AG09319 (cell line): Measurements from ENCODE around the gene EHF.

Experiments used
- DNase-seq: peaks from one replicate; pipeline ENCODE4 v3.0.0-alpha.2; 2010; ENCODE audit warnings: low read depth; ENCODE audit errors: extremely low read depth
- TF ChIP-seq, protein P1 (sequence below): IDR thresholded peaks from 2 replicates; pipeline ENCODE4 v1.5.1; 2011; ENCODE audit warnings: low read depth, mild to moderate bottlenecking, inconsistent platforms, low read length, moderate library complexity

The EHF gene

DNA sequence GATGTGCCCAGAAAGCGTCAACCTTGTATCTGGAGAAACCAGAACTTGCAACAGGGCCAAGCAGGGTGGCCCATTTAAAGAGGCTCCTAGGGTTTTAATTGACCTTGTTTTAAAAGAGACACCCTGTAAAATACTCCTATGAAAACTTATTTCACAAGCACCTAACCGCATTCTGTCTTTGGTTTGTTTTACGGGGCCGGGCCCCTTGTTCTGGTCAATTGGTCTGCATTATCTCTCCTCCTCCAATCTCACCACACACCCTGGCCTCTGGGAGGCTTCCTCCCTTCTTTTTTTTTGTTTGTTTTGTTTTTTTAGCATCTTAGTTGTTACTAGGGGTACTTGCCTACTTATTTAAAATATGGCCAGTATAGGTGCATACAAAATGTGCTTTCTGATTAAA is 4.7 kb downstream of the EHF start:
- TF ChIP-seq, protein P1, sequence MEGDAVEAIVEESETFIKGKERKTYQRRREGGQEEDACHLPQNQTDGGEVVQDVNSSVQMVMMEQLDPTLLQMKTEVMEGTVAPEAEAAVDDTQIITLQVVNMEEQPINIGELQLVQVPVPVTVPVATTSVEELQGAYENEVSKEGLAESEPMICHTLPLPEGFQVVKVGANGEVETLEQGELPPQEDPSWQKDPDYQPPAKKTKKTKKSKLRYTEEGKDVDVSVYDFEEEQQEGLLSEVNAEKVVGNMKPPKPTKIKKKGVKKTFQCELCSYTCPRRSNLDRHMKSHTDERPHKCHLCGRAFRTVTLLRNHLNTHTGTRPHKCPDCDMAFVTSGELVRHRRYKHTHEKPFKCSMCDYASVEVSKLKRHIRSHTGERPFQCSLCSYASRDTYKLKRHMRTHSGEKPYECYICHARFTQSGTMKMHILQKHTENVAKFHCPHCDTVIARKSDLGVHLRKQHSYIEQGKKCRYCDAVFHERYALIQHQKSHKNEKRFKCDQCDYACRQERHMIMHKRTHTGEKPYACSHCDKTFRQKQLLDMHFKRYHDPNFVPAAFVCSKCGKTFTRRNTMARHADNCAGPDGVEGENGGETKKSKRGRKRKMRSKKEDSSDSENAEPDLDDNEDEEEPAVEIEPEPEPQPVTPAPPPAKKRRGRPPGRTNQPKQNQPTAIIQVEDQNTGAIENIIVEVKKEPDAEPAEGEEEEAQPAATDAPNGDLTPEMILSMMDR: no peak
- no peak for DNase-seq

DNA sequence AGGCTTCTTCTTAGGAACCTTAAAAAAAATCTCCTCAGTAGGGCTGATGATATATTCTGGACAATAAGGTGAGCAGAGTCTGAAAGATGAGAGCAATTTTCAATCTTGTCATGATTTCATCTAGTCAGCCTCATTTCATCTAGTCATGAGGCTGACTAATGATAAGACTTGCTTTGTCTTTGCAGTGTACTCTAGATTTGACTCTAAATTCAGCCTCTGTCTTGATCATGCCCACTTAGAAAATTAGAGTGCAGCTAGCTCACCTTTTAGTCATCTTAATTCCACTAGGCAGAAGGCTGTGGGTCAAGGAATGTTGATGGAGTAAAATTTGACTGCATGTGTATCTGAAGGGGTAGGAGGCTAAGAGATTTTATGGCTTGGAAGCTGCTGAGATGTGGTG is 5.5 kb downstream of the EHF start:
- TF ChIP-seq, protein P1: no peak
- no peak for DNase-seq

DNA sequence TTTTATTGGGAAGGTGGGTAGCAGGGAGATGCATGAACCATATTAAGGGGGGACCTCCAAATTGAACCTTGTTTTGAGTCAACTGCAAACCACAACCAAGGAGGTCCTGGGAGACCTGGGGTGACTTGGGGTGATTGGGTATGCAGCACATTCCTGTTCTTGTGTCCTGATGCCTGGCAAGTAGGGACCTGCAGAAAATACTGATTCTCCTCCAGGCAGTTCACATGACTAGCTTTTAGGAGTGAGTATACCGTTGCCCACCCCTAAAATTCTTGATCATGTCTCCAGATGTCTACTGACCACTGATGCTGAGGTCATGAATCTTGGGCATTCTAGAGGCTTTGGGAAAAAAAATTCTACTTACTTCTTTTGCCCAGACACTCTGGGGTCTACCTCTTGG is 6.3 kb downstream of the EHF start:
- DNase-seq: no peak
- TF ChIP-seq, protein P1: no peak

DNA sequence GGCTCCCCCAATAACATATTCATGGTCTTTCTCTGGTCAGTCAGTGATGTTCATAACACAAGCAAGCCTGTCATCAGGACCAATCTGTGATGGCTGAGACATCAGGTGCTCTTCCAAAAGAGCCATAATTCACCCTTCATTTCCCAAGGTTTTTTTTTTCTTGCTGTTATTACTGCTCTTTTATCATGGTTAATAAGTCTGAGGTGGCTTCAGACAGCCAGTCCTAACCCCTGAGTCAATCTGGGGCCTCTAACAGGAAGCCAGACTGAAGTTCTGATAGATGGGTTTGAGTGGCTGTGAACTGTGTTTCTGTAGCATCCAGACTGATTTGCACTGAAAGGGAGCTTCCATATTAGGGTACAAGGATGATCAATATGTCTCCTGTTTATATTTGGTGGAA is 8.8 kb downstream of the EHF start:
- TF ChIP-seq, protein P1: no peak
- no peak for DNase-seq

DNA sequence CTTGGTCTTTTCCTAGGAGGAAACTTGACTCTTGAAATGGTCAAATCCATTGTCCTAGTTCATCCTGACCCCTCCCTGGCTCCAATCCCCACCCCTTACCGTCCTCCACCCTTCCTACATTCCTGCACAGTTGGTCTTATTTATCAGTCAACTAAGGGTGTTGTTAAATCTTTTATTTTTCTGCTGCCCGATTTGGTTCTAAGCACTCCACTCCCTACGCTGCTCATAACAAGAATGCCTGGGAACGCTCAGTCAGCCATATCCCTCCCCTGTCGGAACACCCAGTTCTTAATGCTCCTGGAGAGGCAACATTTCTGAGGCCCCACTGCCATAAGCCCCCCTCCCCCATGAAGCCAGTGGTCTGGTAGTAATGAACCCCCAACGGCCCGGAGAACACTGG is 9.7 kb downstream of the EHF start:
- no peak for DNase-seq
- TF ChIP-seq, protein P1: no peak

DNA sequence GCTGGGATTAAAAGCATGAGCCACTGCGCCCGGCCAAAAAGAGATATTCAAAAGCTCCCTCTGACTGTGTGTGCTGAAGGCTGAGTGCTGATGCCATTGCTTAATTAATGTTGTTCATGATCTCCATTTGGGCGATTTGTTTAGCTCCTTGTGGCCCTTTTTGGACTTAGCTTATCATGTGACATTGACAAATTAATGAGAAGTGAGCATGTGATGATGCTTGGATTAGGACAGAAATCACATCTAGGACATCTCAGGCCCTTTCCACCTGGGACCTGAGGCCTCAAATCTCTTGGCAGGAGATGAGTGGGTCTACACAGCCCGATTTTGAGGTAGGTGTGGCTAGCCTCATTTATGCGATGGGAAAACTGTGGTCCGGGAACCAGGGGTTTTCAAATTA is 10.4 kb downstream of the EHF start:
- TF ChIP-seq, protein P1: no peak
- no peak for DNase-seq

DNA sequence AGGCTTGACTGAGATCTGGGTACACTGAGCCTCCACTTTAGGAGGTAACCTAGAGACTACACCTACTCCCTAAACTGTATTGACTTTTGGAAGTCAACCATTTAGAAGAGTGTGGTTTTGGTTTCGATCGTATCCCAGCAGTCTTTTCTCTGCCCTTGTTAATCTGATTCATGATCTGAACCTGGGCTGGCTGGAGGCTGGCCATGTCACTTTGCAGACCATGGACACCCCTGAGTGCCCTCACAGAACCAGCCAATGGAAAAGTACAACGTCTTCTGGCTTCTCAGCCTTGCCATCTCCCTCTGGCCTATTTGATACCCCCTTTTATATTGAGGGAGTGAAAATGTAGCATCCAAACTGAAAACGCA is 10.8 kb downstream of the EHF start:
- TF ChIP-seq, protein P1: no peak
- DNase-seq: no peak
